DOHH2 (cell line): ENCODE measurements around the gene PACSIN1.

ENCODE experiments used
- EZH2phosphoT487 ChIP-seq: fragments of 200-600 bp; sonication (generic); IDR thresholded peaks from 2 replicates; pipeline ENCODE4 v1.6.1; 2017; ENCODE audit warnings: borderline replicate concordance, mild to moderate bottlenecking, antibody characterized with exemption, low read length, moderate library complexity, mixed read lengths
- TF ChIP-seq, protein P1 (sequence below): fragments of 200-600 bp; sonication (generic); IDR thresholded peaks from one replicate; pipeline ENCODE4 v1.5.1; 2014; ENCODE audit warnings: antibody characterized with exemption, mild to moderate bottlenecking, low read depth, low read length; ENCODE audit not compliant: poor library complexity, severe bottlenecking

DNA sequence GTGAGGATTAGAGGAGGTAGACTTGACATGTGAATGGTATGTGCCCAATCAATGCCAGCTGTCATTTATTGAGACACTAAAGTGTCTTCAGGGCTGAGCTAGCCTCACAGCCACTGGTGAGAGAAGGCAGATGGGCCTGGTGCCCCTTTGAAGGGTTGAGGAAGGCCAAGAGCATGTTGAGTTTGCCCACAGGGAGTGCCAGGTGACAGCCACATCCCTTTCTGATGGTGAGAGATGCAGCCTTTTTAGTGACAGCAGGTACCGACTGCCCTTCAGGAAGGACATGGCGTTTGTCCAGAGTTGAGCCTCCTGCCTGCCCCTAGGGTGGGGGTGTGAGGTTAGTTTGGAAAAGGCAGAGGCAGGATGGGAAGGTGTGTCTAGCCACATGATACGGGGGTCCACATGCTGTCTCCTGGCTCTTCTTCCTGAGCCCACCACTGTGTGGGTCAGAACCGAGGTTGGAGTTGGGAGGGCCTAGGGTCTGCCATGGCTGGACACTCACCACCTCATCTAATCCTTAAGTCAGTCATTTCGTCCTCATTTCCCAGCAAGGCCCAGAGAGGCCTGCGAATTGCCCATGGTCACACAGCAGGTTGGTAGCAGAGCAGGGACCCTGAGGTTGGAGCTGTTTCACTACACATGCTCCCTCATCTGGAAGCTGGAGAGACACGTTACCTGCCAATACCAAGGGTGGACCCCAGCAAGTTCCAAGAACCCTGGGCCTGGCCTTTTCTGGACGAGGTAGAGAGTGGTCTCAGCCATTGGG is 57.7 kb downstream of the PACSIN1 start:
- TF ChIP-seq, protein P1, sequence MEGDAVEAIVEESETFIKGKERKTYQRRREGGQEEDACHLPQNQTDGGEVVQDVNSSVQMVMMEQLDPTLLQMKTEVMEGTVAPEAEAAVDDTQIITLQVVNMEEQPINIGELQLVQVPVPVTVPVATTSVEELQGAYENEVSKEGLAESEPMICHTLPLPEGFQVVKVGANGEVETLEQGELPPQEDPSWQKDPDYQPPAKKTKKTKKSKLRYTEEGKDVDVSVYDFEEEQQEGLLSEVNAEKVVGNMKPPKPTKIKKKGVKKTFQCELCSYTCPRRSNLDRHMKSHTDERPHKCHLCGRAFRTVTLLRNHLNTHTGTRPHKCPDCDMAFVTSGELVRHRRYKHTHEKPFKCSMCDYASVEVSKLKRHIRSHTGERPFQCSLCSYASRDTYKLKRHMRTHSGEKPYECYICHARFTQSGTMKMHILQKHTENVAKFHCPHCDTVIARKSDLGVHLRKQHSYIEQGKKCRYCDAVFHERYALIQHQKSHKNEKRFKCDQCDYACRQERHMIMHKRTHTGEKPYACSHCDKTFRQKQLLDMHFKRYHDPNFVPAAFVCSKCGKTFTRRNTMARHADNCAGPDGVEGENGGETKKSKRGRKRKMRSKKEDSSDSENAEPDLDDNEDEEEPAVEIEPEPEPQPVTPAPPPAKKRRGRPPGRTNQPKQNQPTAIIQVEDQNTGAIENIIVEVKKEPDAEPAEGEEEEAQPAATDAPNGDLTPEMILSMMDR = no peak
- TF ChIP-seq EZH2phosphoT487 = no peak
